ENCODE measurements around the gene FILIP1L.

FILIP1L gene

DNA sequence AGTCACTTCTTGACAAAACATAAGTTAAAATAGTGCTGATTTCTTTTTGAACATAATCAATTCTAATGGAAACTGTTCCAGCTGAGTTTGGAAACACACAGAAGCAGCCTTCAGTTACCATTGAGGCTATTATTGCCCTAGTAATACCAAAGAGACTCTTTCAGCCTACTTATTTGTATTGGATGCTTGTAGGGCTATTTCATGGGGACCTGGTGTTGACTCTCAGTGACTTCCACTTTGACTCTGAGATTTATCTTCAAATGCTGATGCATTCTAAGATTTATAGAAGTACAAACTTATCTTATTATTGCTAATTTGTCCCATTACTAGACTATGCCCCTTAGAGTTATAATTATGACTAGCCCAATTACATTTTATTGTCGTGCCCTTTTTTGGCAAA lies 229.2 kb downstream of the FILIP1L start:
- H3K9me3 ChIP-seq (ENCODE audit: insufficient read depth, low read length): no peaks in the 10 kb centered on the region
- TF ChIP-seq EZH2phosphoT487 (conservative IDR thresholded peaks at IDR 0.05; ENCODE audit: low read length) (no peak), CTCF (IDR thresholded peaks at IDR 0.05; ENCODE audit: insufficient read depth, low read length, poor library complexity, severe bottlenecking) (no peak)
- no peak overlapping the region for H3K4me2 ChIP-seq (ENCODE audit: low read depth, low read length, poor library complexity, severe bottlenecking)
- H3F3A ChIP-seq (ENCODE audit: insufficient read depth): no peaks in the 10 kb centered on the region; the same call in 1 of the 2 replicates
- H2AFZ ChIP-seq (ENCODE audit: low read depth, low read length, severe bottlenecking): no peak overlapping the region
- no peaks in the 10 kb centered on the region for H3K36me3 ChIP-seq (ENCODE audit: low read length)
- no peaks in the 10 kb centered on the region; the same call in 1 of the 2 replicates for H4K20me1 ChIP-seq (ENCODE audit: low read depth, low read length)
- no peaks in the 10 kb centered on the region for H3K27me3 ChIP-seq (ENCODE audit: low read length)
- no peak overlapping the region for H3K4me3 ChIP-seq (ENCODE audit: insufficient read depth, low read length, poor library complexity, severe bottlenecking)
- no peak overlapping the region for H3K27ac ChIP-seq (ENCODE audit: low read depth, low read length)
- no peaks in the 10 kb centered on the region for H3K79me2 ChIP-seq (ENCODE audit: insufficient read depth, low read length)
- H3K9me2 ChIP-seq (replicated peaks; ENCODE audit: insufficient read depth, low read length): no peaks in the 10 kb centered on the region
- no peak overlapping the region for H3K9ac ChIP-seq (ENCODE audit: low read length)

DNA sequence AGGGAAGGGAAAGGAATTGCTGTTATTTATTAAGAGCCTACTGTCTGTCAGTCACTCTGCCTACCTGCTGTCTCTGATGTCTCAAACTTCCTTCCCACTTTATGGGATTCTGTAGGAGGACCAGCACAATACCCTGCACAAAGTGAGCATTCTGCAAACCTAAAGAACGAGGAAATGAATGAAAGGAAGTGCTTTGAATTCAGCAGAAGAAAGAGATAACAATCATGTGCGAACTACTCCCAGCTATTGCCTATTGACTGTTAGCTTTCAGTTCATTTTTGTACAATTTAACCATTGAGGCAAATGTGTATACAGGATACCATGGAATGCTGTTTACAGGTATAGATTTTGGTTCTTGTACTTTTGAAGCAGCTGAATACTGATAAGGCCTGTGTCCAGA lies 229.8 kb downstream of the FILIP1L start:
- Histone ChIP-seq H3K9me2 (replicated peaks; ENCODE audit: insufficient read depth, low read length) (no peaks in the 10 kb centered on the region), H3K36me3 (ENCODE audit: low read length) (no peaks in the 10 kb centered on the region), H2AFZ (ENCODE audit: low read depth, low read length, severe bottlenecking) (no peak overlapping the region), H3K4me2 (ENCODE audit: low read depth, low read length, poor library complexity, severe bottlenecking) (no peak overlapping the region), H3K9me3 (ENCODE audit: insufficient read depth, low read length) (no peaks in the 10 kb centered on the region), H3K79me2 (ENCODE audit: insufficient read depth, low read length) (no peaks in the 10 kb centered on the region), H3K27ac (ENCODE audit: low read depth, low read length) (no peak overlapping the region), H3F3A (ENCODE audit: insufficient read depth) (no peaks in the 10 kb centered on the region; the same call in 1 of the 2 replicates), H3K9ac (ENCODE audit: low read length) (no peak overlapping the region), H4K20me1 (ENCODE audit: low read depth, low read length) (peaks cover 1% of the 10 kb centered on the region; the same call in 1 of the 2 replicates), H3K4me3 (ENCODE audit: insufficient read depth, low read length, poor library complexity, severe bottlenecking) (no peak overlapping the region), H3K27me3 (ENCODE audit: low read length) (no peaks in the 10 kb centered on the region)
- TF ChIP-seq CTCF (IDR thresholded peaks at IDR 0.05; ENCODE audit: insufficient read depth, low read length, poor library complexity, severe bottlenecking) (no peak), EZH2phosphoT487 (conservative IDR thresholded peaks at IDR 0.05; ENCODE audit: low read length) (no peak)

DNA sequence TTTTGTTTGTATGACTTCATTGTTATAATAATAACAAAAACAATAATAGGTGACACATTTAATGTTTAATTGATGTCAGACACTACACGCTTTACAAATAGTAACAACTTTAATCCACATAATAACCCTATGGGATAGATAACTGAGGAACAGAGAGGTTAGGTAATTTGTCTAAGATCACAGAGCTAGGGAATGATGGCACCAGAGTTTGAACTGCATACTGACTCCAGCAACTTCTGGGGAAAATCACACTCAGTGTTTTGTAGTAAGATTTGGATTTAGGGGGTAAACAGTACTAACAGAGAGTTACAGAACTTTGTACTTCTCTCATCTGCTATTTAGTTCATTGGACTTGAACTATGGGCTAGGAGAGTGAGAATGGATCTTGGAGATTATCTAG lies 230.6 kb downstream of the FILIP1L start:
- Histone ChIP-seq H3K4me2 (ENCODE audit: low read depth, low read length, poor library complexity, severe bottlenecking) (no peak overlapping the region), H4K20me1 (ENCODE audit: low read depth, low read length) (0 out of 2 replicates have a peak, but pooled peaks cover 6% of the 10 kb centered on the region), H3K27me3 (ENCODE audit: low read length) (no peaks in the 10 kb centered on the region), H3K9me2 (replicated peaks; ENCODE audit: insufficient read depth, low read length) (no peaks in the 10 kb centered on the region), H3K9me3 (ENCODE audit: insufficient read depth, low read length) (no peaks in the 10 kb centered on the region), H3K36me3 (ENCODE audit: low read length) (no peaks in the 10 kb centered on the region), H3F3A (ENCODE audit: insufficient read depth) (no peaks in the 10 kb centered on the region; the same call in 1 of the 2 replicates), H3K27ac (ENCODE audit: low read depth, low read length) (no peak overlapping the region), H3K4me3 (ENCODE audit: insufficient read depth, low read length, poor library complexity, severe bottlenecking) (no peak overlapping the region), H3K9ac (ENCODE audit: low read length) (no peak overlapping the region), H2AFZ (ENCODE audit: low read depth, low read length, severe bottlenecking) (no peak overlapping the region), H3K79me2 (ENCODE audit: insufficient read depth, low read length) (no peaks in the 10 kb centered on the region)
- TF ChIP-seq CTCF (IDR thresholded peaks at IDR 0.05; ENCODE audit: insufficient read depth, low read length, poor library complexity, severe bottlenecking) (no peak), EZH2phosphoT487 (conservative IDR thresholded peaks at IDR 0.05; ENCODE audit: low read length) (no peak)
